SK-N-SH (cell line): ENCODE data around the gene PHKA1. TPM values are rescaled to one million over a fixed set of nuclear protein-coding genes. Genes with fewer than 3 reads are reported as not detected.

Experiments
- CTCF ChIA-PET: fragments of 300-600, 350-600 bp; formaldehyde crosslinking; extraction: SDS; loops from one replicate; lab custom pipeline; 2021; lab: Yijun Ruan, JAX
- POLR2A ChIA-PET: fragments of 350-600 bp; sonication (Branson Sonifier 250); formaldehyde crosslinking; extraction: SDS; loops from one replicate; lab custom pipeline; 2020; ENCODE audit warnings: antibody characterized with exemption, inconsistent platforms; lab: Yijun Ruan, JAX
- DNase-seq: peaks from one replicate; pipeline ENCODE4 v3.0.0; 2012
- H2AFZ ChIP-seq: fragments of 200-600 bp; sonication (generic); 2 replicates; pipeline ENCODE4 v1.8.1; 2016; ENCODE audit warnings: antibody characterized with exemption, mild to moderate bottlenecking, low read depth
- H3F3A ChIP-seq: fragments of 200-600 bp; sonication (generic); replicated peaks from 2 replicates; pipeline ENCODE3; 2016; ENCODE audit warnings: antibody characterized with exemption, mild to moderate bottlenecking; ENCODE audit not compliant: insufficient read depth
- H3K27ac ChIP-seq, 2 experiments: fragments of 200-500 bp in 1 of 2; fragments of 200-600 bp in 1 of 2; sonication (Bioruptor generic) in 1 of 2; sonication (generic), shearing (Covaris generic) in 1 of 2; 2 replicates each; pipeline versions ENCODE4 v1.5.1 to v1.6.1; 2014 to 2016; ENCODE audit warnings: low read depth in 2 of 2, inconsistent platforms in 1 of 2, low read length in 1 of 2, mild to moderate bottlenecking in 1 of 2, mixed read lengths in 1 of 2
- H3K27me3 ChIP-seq: fragments of 200-600 bp; sonication (generic), shearing (Covaris generic); 2 replicates; pipeline ENCODE4 v1.6.1; 2016; ENCODE audit warnings: mixed run types; ENCODE audit not compliant: insufficient read depth
- H3K36me3 ChIP-seq, 2 experiments: fragments of 200-500 bp in 1 of 2; fragments of 200-600 bp in 1 of 2; sonication (Bioruptor generic) in 1 of 2; sonication (generic) in 1 of 2; replicated peaks in 1 of 2; 2 replicates each; pipeline versions ENCODE3 to v1.5.1; 2014 to 2016; ENCODE audit warnings: low read length in 1 of 2, mild to moderate bottlenecking in 1 of 2; ENCODE audit not compliant: insufficient read depth in 2 of 2, control insufficient read depth in 1 of 2
- H3K4me1 ChIP-seq, 2 experiments: fragments of 200-500 bp in 1 of 2; fragments of 200-600 bp in 1 of 2; sonication (Bioruptor generic) in 1 of 2; sonication (generic), shearing (Covaris generic) in 1 of 2; 2 replicates each; pipeline versions ENCODE4 v1.5.1 to v1.6.1; 2014 to 2016; ENCODE audit warnings: low read depth in 1 of 2, low read length in 1 of 2, mixed run types in 1 of 2; ENCODE audit not compliant: insufficient read depth in 2 of 2, control insufficient read depth in 1 of 2
- H3K4me2 ChIP-seq: fragments of 200-600 bp; sonication (generic), shearing (Covaris generic); 2 replicates; pipeline ENCODE4 v1.6.1; 2017; ENCODE audit warnings: mixed run types
- H3K4me3 ChIP-seq, 2 experiments: fragments of 200-500 bp in 1 of 2; fragments of 200-600 bp in 1 of 2; sonication (Bioruptor generic) in 1 of 2; sonication (generic), shearing (Covaris generic) in 1 of 2; 2 replicates each; pipeline versions ENCODE4 v1.5.1 to v1.8.1; 2014 to 2016; ENCODE audit warnings: low read depth in 2 of 2, inconsistent platforms in 1 of 2, low read length in 1 of 2, mild to moderate bottlenecking in 1 of 2, mixed read lengths in 1 of 2, moderate library complexity in 1 of 2
- H3K79me2 ChIP-seq: fragments of 200-600 bp; sonication (generic); 2 replicates; pipeline ENCODE4 v1.8.1; 2017; ENCODE audit warnings: mild to moderate bottlenecking; ENCODE audit not compliant: insufficient read depth
- H3K9ac ChIP-seq: fragments of 200-600 bp; sonication (generic); 2 replicates; pipeline ENCODE4 v1.6.1; 2017; ENCODE audit warnings: mixed run types
- H3K9me2 ChIP-seq: fragments of 200-600 bp; sonication (generic); 2 replicates; pipeline ENCODE4 v1.6.1; 2017; ENCODE audit warnings: mixed run types
- H3K9me3 ChIP-seq: fragments of 200-600 bp; sonication (generic); 2 replicates; pipeline ENCODE4 v1.6.1; 2017; ENCODE audit warnings: mixed run types, mild to moderate bottlenecking, moderate library complexity
- H4K20me1 ChIP-seq: fragments of 200-600 bp; sonication (generic); 2 replicates; pipeline ENCODE4 v1.6.1; 2017; ENCODE audit warnings: mild to moderate bottlenecking, mixed run types; ENCODE audit not compliant: insufficient read depth
- ELF1 ChIP-seq: IDR thresholded peaks from 2 replicates; pipeline ENCODE4 v1.4.0; 2012
- EP300 ChIP-seq, 2 experiments: IDR thresholded peaks; 2 replicates each; pipeline versions ENCODE4 v1.4.0 to v1.6.1; 2012; ENCODE audit warnings: borderline replicate concordance in 1 of 2, low read depth in 1 of 2, low read length in 1 of 2
- EZH2phosphoT487 ChIP-seq: fragments of 200-600 bp; sonication (generic); IDR thresholded peaks from 2 replicates; pipeline ENCODE4 v1.6.1; 2017; ENCODE audit warnings: low read depth, mixed run types, mild to moderate bottlenecking, antibody characterized with exemption, moderate library complexity, borderline replicate concordance
- FOSL2 ChIP-seq: IDR thresholded peaks from 2 replicates; pipeline ENCODE4 v1.4.0; 2012; ENCODE audit warnings: low read depth, mild to moderate bottlenecking, moderate library complexity, borderline replicate concordance
- FOXJ3 ChIP-seq: sonication (generic); formaldehyde crosslinking; IDR thresholded peaks from 2 replicates; pipeline ENCODE4 v1.5.1; 2020; ENCODE audit warnings: mild to moderate bottlenecking, missing genetic modification reagents
- FOXM1 ChIP-seq: IDR thresholded peaks from 2 replicates; pipeline ENCODE4 v1.4.0; 2012; ENCODE audit warnings: low read depth, mild to moderate bottlenecking
- GABPA ChIP-seq: IDR thresholded peaks from 2 replicates; pipeline ENCODE4 v1.4.0; 2012; ENCODE audit warnings: low read depth, mild to moderate bottlenecking
- GATA2 ChIP-seq: sonication (generic); formaldehyde crosslinking; IDR thresholded peaks from 2 replicates; pipeline ENCODE4 v1.5.0; 2020; ENCODE audit warnings: mild to moderate bottlenecking, missing genetic modification reagents
- JUND ChIP-seq: IDR thresholded peaks from 2 replicates; pipeline ENCODE4 v1.4.0; 2012
- MAX ChIP-seq: IDR thresholded peaks from 2 replicates; pipeline ENCODE4 v1.4.0; 2012; ENCODE audit warnings: low read depth
- MEF2A ChIP-seq: IDR thresholded peaks from 2 replicates; pipeline ENCODE4 v1.4.0; 2012; ENCODE audit warnings: low read depth, borderline replicate concordance
- MXI1 ChIP-seq: IDR thresholded peaks from 2 replicates; pipeline ENCODE4 v1.6.1; 2012; ENCODE audit warnings: mild to moderate bottlenecking, low read depth, low read length, improper control_type of control experiment
- NFIC ChIP-seq: IDR thresholded peaks from 2 replicates; pipeline ENCODE4 v1.4.0; 2012; ENCODE audit warnings: borderline replicate concordance
- NRF1 ChIP-seq: IDR thresholded peaks from 2 replicates; pipeline ENCODE4 v1.6.1; 2012; ENCODE audit warnings: low read depth, mild to moderate bottlenecking, low read length
- POLR2AphosphoS5 ChIP-seq: IDR thresholded peaks from 2 replicates; pipeline ENCODE4 v1.6.1; 2012; ENCODE audit warnings: low read depth, low read length
- RAD21 ChIP-seq: IDR thresholded peaks from 2 replicates; pipeline ENCODE4 v1.6.1; 2012; ENCODE audit warnings: mild to moderate bottlenecking, low read length
- RCOR1 ChIP-seq: fragments of 150-350 bp; IDR thresholded peaks from 2 replicates; pipeline ENCODE4 v1.6.1; 2017; ENCODE audit warnings: antibody characterized with exemption, low read length
- REST ChIP-seq: IDR thresholded peaks from 2 replicates; pipeline ENCODE4 v1.6.1; 2012; ENCODE audit warnings: mild to moderate bottlenecking, low read depth, low read length, moderate library complexity
- RFX5 ChIP-seq: IDR thresholded peaks from 2 replicates; pipeline ENCODE4 v1.6.1; 2012; ENCODE audit warnings: mild to moderate bottlenecking, improper control_type of control experiment, low read length
- RXRA ChIP-seq: IDR thresholded peaks from 2 replicates; pipeline ENCODE4 v1.4.0; 2012; ENCODE audit warnings: low read depth, mild to moderate bottlenecking, borderline replicate concordance
- SMC3 ChIP-seq: IDR thresholded peaks from 2 replicates; pipeline ENCODE4 v1.6.1; 2012; ENCODE audit warnings: low read depth, low read length, improper control_type of control experiment
- TAF1 ChIP-seq: IDR thresholded peaks from 2 replicates; pipeline ENCODE4 v1.6.1; 2012; ENCODE audit warnings: low read depth, mild to moderate bottlenecking, low read length, moderate library complexity, borderline replicate concordance
- TCF12 ChIP-seq: IDR thresholded peaks from 2 replicates; pipeline ENCODE4 v1.4.0; 2012
- TEAD4 ChIP-seq: IDR thresholded peaks from 2 replicates; pipeline ENCODE4 v1.4.0; 2012; ENCODE audit warnings: mild to moderate bottlenecking, borderline replicate concordance; ENCODE audit not compliant: insufficient read depth
- USF1 ChIP-seq: IDR thresholded peaks from 2 replicates; pipeline ENCODE4 v1.4.0; 2012; ENCODE audit warnings: low read depth, borderline replicate concordance
- USF2 ChIP-seq: fragments of 150-350 bp; IDR thresholded peaks from 2 replicates; pipeline ENCODE4 v1.6.1; 2017; ENCODE audit warnings: antibody characterized with exemption, low read length, low read depth, borderline replicate concordance
- YY1 ChIP-seq: IDR thresholded peaks from 2 replicates; pipeline ENCODE4 v1.4.0; 2012; ENCODE audit warnings: low read depth, mild to moderate bottlenecking
- whole genome bisulfite sequencing: methylation state at CpG from one replicate; pipeline ENCODE4 v1.1.6; 2017; ENCODE audit warnings: low lambda C conversion rate; 5-methylcytosine and 5-hydroxymethylcytosine counted together
- polyA plus RNA-seq, 3 experiments: library from polyadenylated mRNA; depleted of rRNA; stranded (reverse); fragments of >200 nt; gene quantifications; 2 replicates each; pipeline ENCODE4 v1.2.3, GENCODE V29; 2012

The PHKA1 gene
- polyA plus RNA-seq, 1 of the 3 experiments (the other 2 are of a cell fraction) = 4.8 TPM

GRCh38 chrX:72572248-72573157, 141.6 kb downstream of the PHKA1 start, which contains the start of gene HDAC8:
Gene HDAC8, minus strand, starts transcription at chrX:72572843. Its CDS starts 82 bp downstream, at chrX:72572761.
- DNase-seq = peak; percentile 80
- WGBS = under 1% methylated on average over 35 of the region's 36 CpGs
- CTCF ChIA-PET = no interaction called here
- TF ChIP-seq EP300 (IDR thresholded peaks at IDR 0.05; ENCODE audit: borderline replicate concordance in 1 of 2, low read depth in 1 of 2, low read length in 1 of 2) (0 out of 4 replicates have a peak, but pooled peaks of 1 of the 2 experiments have one; percentile 10), RAD21 (no peak), USF2 (no peak), RFX5 (no peak), JUND (0 out of 2 replicates have a peak, but pooled peaks have one; percentile 13), NFIC (no peak), GABPA (peak; percentile 83), POLR2AphosphoS5 (peak; percentile 48; the same call in 1 of the 2 replicates), SMC3 (no peak), REST (no peak), MXI1 (peak; percentile 14; the same call in 1 of the 2 replicates), FOXM1 (no peak), GATA2 (no peak), FOSL2 (no peak), MAX (peak; percentile 59; the same call in 1 of the 2 replicates), TCF12 (no peak), USF1 (no peak), ELF1 (peak; percentile 86), EZH2phosphoT487 (no peak), YY1 (peak; percentile 63; the same call in 1 of the 2 replicates), RCOR1 (peak; percentile 4; the same call in 1 of the 2 replicates), NRF1 (no peak), RXRA (no peak), TAF1 (peak; percentile 45; the same call in 1 of the 2 replicates), MEF2A (no peak), TEAD4 (no peak), FOXJ3 (CRISPR knock-in tag) (0 out of 2 replicates have a peak, but pooled peaks have one; percentile 10)

More at GRCh38 chrX:72572248-72573157, 141.6 kb downstream of the PHKA1 start, which contains the start of gene HDAC8:
- peak within 1 kb of the TSS; percentile 78 to 88 for H3K4me3 ChIP-seq
- H3K4me1 ChIP-seq = no peaks in the 10 kb centered on the region; a peak in 1 of 4 replicates
- POLR2A ChIA-PET = interaction anchor here (0.6 kb wide), 1 partner anchor 85 kb away, joined by 3 read pairs; no protein-coding TSS in a partner anchor
- H3K27ac ChIP-seq = peak within 1 kb of the TSS; percentile 63 to 92
- peaks cover 12 to 27% of the 10 kb centered on the region in 2 experiments for H3K36me3 ChIP-seq
- no peaks in the 10 kb centered on the region; the same call in 1 of the 2 replicates for H3K27me3 ChIP-seq
- H3K9ac ChIP-seq = peak within 1 kb of the TSS; percentile 78
- H3K9me2 ChIP-seq = no peaks in the 10 kb centered on the region
- H3K9me3 ChIP-seq = no peaks in the 10 kb centered on the region
- H2AFZ ChIP-seq = peak within 1 kb of the TSS; percentile 92
- H3K4me2 ChIP-seq = peak within 1 kb of the TSS; percentile 85
- H4K20me1 ChIP-seq = peaks cover 7% of the 10 kb centered on the region
- no peaks in the 10 kb centered on the region for H3F3A ChIP-seq
- H3K79me2 ChIP-seq = peaks cover 15% of the 10 kb centered on the region
